HepG2 (cell line): ENCODE data around the gene CDK3. TPM values are rescaled to one million over a fixed set of nuclear protein-coding genes. Genes with fewer than 3 reads are reported as not detected.
A peak's percentile ranks its signal among the peaks of the same experiment; 100 is the strongest.

ENCODE experiments used
- ATRX ChIP-seq: sonication (generic); formaldehyde crosslinking; IDR thresholded peaks from 2 replicates; pipeline ENCODE4 v1.4.0; 2020; ENCODE audit warnings: missing genetic modification reagents, borderline replicate concordance
- HBP1 ChIP-seq: IDR thresholded peaks from 2 replicates; pipeline ENCODE4 v1.6.1; 2016; ENCODE audit warnings: low read depth, control low read depth
- PLSCR1 ChIP-seq: sonication (generic); formaldehyde crosslinking; IDR thresholded peaks from 2 replicates; pipeline ENCODE4 v1.5.0; 2020; ENCODE audit warnings: missing genetic modification reagents, mild to moderate bottlenecking, borderline replicate concordance
- PPARG ChIP-seq: conservative IDR thresholded peaks from 2 replicates; pipeline ENCODE4 v1.6.1; 2016; ENCODE audit warnings: missing biosample characterization, missing genetic modification reagents
- SATB2 ChIP-seq: sonication (generic); formaldehyde crosslinking; IDR thresholded peaks from 2 replicates; pipeline ENCODE4 v1.5.0; 2020; ENCODE audit warnings: missing genetic modification reagents
- SMAD1 ChIP-seq: sonication (generic); formaldehyde crosslinking; IDR thresholded peaks from 2 replicates; pipeline ENCODE4 v1.4.0; 2020; ENCODE audit warnings: missing genetic modification reagents, low read depth, mild to moderate bottlenecking, borderline replicate concordance
- SMAD3 ChIP-seq: sonication (generic); formaldehyde crosslinking; IDR thresholded peaks from 2 replicates; pipeline ENCODE4 v1.4.0; 2020; ENCODE audit warnings: missing genetic modification reagents
- TEAD2 ChIP-seq: sonication (generic); formaldehyde crosslinking; IDR thresholded peaks from 2 replicates; pipeline ENCODE4 v1.9.0; 2021; ENCODE audit warnings: missing genetic modification reagents
- TMF1 ChIP-seq: sonication (generic); formaldehyde crosslinking; IDR thresholded peaks from 2 replicates; pipeline ENCODE4 v1.8.1; 2022; ENCODE audit warnings: low read depth, missing genetic modification reagents
- ZC3H13 ChIP-seq: sonication (generic); formaldehyde crosslinking; IDR thresholded peaks from 2 replicates; pipeline ENCODE4 v1.8.1; 2023; ENCODE audit warnings: mild to moderate bottlenecking, missing genetic modification reagents, moderate library complexity
- ZFP36L1 ChIP-seq: sonication (generic); formaldehyde crosslinking; IDR thresholded peaks from 2 replicates; pipeline ENCODE4 v1.8.0; 2022; ENCODE audit warnings: mild to moderate bottlenecking, missing genetic modification reagents, moderate library complexity
- ZFP82 ChIP-seq: sonication (generic); formaldehyde crosslinking; IDR thresholded peaks from 2 replicates; pipeline ENCODE4 v1.5.1; 2020; ENCODE audit warnings: mild to moderate bottlenecking, missing genetic modification reagents, borderline replicate concordance
- ZNF317 ChIP-seq: sonication (generic); formaldehyde crosslinking; IDR thresholded peaks from 2 replicates; pipeline ENCODE4 v1.5.0; 2020; ENCODE audit warnings: mild to moderate bottlenecking, missing genetic modification reagents
- polyA plus RNA-seq, 8 experiments: library from polyadenylated mRNA; depleted of rRNA in 3 of 8; stranded (reverse) in 7 of 8; unstranded in 1 of 8; fragments of >200 nt; fragmentation: Illumina TruSeq in 4 of 8; extraction: Trizol in 4 of 8; gene quantifications; 2 replicates each; pipeline versions ENCODE4 v1.2.1 to v1.2.3, GENCODE V29; 2011 to 2016; ENCODE audit warnings: low read depth in 4 of 8, missing spikeins in 1 of 8, mixed read lengths in 1 of 8; ENCODE audit not compliant: insufficient read depth in 1 of 8
- total RNA-seq, 5 experiments: library from RNA; depleted of rRNA; stranded (reverse); fragments of >200 nt; fragmentation: Illumina TruSeq; extraction: Trizol; gene quantifications; 2 replicates each; pipeline ENCODE4 v1.2.3, GENCODE V29; 2016; ENCODE audit warnings: low read depth in 1 of 5
- TF ChIP-seq, protein P1 (sequence below): sonication (generic); formaldehyde crosslinking; IDR thresholded peaks from 2 replicates; pipeline ENCODE4 v1.4.0; 2020; ENCODE audit warnings: mild to moderate bottlenecking, missing genetic modification reagents
- TF ChIP-seq, protein P2 (sequence below): IDR thresholded peaks from 2 replicates; pipeline ENCODE4 v1.6.1; 2016; ENCODE audit warnings: missing biosample characterization, missing genetic modification reagents, low read depth

Gene CDK3
- total and polyA plus RNA-seq, 2 of the 13 experiments (the other 11 are each of a cell fraction or from before 2014, with no cell fraction given) = 5.8 to 11.4 TPM

DNA sequence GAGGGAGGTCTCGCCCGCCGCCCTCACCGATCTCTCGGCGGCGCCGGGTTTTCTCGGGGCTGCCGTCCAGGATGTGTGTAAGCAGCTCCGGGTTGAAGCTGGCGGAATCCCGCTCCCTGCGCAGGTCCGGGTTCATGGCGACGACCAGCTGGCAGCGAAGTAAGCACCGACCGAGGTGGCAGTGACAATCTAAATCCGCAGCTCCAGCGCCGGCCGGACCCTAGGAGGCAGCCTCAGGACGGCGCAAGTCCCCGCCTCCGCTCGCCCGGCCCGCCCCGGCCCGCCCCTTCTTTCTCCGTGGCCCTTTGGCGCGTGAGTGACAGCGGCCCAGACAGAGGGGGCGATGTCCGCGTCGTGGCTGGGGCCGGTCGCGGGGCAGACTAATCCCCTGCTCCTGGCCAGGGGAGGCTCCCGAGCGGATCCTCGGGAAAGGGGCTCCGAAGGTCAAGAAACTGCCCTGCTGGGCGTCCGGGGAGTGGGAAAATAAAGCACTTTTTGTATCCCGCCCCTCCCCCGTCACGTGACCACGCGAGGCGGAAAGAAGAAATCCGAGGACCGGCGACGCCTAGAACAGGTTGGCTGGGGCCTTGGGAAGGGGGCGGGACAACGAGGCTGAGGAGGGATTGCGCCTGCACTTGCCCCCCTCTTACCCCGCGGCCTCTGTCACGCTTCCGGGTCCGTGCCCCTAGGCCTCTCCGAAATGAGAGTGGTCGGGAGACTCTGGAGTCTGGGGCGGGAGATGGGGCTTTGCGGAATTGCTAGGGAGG, 21.5 kb upstream of the CDK3 start, which contains the start of the genes ACOX1 and TEN1 (continued):
- TF ChIP-seq, protein P1, sequence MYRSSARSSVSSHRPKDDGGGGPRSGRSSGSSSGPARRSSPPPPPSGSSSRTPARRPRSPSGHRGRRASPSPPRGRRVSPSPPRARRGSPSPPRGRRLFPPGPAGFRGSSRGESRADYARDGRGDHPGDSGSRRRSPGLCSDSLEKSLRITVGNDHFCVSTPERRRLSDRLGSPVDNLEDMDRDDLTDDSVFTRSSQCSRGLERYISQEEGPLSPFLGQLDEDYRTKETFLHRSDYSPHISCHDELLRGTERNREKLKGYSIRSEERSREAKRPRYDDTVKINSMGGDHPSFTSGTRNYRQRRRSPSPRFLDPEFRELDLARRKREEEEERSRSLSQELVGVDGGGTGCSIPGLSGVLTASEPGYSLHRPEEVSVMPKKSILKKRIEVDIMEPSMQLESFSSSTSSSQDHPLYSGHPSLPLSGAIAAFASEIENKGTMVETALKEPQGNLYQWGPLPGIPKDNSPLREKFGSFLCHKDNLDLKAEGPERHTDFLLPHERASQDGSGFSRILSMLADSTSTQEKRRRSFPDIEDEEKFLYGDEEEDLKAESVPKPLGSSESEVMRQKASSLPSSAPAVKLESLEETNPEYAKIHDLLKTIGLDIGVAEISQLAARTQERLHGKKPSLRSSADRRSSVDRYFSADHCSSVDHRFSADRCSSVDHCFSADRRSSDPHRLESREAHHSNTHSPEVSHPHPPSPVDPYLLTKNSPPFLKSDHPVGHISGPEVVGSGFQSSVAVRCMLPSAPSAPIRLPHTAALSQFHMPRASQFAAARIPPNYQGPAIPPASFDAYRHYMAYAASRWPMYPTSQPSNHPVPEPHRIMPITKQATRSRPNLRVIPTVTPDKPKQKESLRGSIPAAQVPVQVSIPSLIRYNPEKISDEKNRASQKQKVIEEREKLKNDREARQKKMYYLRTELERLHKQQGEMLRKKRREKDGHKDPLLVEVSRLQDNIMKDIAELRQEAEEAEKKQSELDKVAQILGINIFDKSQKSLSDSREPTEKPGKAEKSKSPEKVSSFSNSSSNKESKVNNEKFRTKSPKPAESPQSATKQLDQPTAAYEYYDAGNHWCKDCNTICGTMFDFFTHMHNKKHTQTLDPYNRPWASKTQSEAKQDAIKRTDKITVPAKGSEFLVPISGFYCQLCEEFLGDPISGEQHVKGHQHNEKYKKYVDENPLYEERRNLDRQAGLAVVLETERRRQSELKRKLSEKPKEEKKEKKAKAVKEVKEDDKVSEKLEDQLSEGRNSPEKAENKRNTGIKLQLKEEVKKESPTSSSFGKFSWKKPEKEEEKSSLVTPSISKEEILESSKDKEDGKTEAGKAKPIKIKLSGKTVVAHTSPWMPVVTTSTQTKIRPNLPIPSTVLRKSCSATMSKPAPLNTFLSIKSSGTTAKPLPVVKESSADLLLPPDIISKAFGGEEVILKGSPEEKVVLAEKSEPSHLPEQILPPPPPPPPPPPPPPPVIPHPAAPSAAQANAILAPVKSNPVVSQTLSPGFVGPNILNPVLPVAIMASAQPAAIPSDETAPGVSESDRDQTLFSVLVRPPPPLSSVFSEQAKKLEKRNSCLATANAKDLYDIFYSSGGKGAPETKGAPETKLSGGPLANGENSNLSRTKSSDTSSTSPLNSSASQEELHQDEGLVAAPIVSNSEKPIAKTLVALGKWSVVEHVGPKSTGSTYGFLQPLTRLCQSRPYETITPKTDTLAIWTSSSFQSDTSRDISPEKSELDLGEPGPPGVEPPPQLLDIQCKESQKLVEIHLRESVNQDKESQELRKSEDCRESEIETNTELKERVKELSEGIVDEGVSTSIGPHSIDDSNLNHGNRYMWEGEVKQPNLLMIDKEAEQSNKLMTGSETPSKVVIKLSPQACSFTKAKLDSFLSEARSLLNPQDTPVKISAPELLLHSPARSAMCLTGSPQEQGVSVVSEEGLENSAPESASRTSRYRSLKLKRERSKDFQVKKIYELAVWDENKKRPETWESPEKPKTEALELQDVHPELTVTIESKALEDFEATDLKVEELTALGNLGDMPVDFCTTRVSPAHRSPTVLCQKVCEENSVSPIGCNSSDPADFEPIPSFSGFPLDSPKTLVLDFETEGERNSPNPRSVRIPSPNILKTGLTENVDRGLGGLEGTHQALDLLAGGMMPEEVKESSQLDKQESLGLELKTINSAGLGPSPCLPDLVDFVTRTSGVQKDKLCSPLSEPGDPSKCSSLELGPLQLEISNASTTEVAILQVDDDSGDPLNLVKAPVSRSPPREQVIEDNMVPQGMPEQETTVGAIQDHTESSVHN (CRISPR knock-in tag) = 0 out of 2 replicates have a peak, but pooled peaks have one; percentile 73
- TF ChIP-seq TEAD2 (no peak), SMAD3 (peak; percentile 51), TMF1 (CRISPR knock-in tag) (peak; percentile 52; the same call in 1 of the 2 replicates), ZFP82 (CRISPR knock-in tag) (peak; percentile 98), ZC3H13 (CRISPR knock-in tag) (peak; percentile 86), PPARG (CRISPR knock-in tag) (peak; percentile 84), SATB2 (no peak; the same call in none of the 2 replicates), ATRX (no peak), ZNF317 (CRISPR knock-in tag) (peak; percentile 52; the same call in 1 of the 2 replicates), ZFP36L1 (peak; percentile 85; the same call in 1 of the 2 replicates), SMAD1 (peak; percentile 96; the same call in 1 of the 2 replicates), PLSCR1 (CRISPR knock-in tag) (no peak), HBP1 (CRISPR knock-in tag) (no peak; the same call in 1 of the 2 replicates)
- TF ChIP-seq, protein P2, sequence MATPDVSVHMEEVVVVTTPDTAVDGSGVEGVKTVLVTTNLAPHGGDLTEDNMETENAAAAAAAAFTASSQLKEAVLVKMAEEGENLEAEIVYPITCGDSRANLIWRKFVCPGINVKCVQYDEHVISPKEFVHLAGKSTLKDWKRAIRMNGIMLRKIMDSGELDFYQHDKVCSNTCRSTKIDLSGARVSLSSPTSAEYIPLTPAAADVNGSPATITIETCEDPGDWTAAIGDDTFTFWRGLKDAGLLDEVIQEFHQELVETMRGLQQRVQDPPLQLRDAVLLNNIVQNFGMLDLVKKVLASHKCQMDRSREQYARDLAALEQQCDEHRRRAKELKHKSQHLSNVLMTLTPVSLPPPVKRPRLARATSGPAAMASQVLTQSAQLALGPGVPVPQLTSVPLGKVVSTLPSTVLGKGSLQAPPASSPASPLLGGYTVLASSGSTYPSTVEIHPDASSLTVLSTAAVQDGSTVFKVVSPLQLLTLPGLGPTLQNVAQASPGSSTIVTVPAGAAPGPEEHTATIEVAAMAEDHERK (CRISPR knock-in tag) = no peak
